Daoy (cell line): ENCODE data around the gene FLNC. TPM values are rescaled to one million over a fixed set of nuclear protein-coding genes. Genes with fewer than 3 reads are reported as not detected.

ENCODE experiments used
- DNase-seq: peaks from one replicate; pipeline ENCODE4 v3.0.0-alpha.2; 2015; ENCODE audit warnings: low read depth
- total RNA-seq: library from RNA; depleted of rRNA; stranded (reverse); fragments of >200 nt; shearing (Covaris generic); gene quantifications from 2 replicates; pipeline ENCODE4 v1.2.3, GENCODE V29; 2014

FLNC gene
- total RNA-seq, 1 experiment from 2014 or later, result 81.1 TPM

- DNase-seq, result no peak
These were observed 28.4 kb upstream of the FLNC start for GRCh38 chr7:128801667-128802418.

GRCh38 chr7:128804484-128804883, 25.7 kb upstream of the FLNC start:
- no peak for DNase-seq

DNA sequence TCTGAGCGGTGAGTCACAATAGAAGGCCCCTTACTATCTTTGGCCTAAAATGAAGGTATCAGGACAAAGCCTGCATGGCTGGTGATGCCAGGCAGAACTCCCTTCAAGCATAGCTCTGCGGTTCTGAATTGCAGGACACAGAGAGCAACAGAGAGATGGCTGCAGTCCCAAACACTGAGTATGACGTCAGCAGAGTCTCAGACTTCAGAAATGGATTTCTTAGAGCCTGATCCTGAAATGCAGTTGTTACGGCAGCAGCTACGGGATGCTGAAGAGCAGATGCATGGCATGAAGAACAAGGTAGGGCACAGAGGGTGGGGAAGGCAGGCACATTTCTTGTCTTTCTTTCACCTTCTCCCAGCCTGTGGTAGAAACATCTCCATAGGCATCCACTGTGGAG, 25.0 kb upstream of the FLNC start:
- DNase-seq, result no peak

DNA sequence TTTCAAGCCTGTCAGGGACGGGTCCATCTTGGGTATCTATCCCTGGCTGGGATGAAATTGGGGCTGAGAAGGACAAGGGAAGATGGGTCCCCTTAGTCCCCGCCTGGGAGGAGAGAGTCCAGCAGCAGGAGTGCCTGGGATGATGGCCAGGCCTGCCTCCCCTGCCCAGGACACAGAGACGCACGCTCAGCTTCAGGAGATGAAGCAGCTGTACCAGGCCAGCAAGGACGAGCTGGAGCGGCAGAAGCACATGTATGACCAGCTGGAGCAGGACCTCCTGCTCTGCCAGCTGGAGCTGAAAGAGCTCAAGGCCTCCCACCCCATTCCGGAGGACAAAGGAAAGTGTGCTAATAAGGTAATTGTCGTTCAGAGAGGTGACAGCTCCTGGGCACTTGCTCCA, 23.0 kb upstream of the FLNC start:
- DNase-seq, result no peak

DNA sequence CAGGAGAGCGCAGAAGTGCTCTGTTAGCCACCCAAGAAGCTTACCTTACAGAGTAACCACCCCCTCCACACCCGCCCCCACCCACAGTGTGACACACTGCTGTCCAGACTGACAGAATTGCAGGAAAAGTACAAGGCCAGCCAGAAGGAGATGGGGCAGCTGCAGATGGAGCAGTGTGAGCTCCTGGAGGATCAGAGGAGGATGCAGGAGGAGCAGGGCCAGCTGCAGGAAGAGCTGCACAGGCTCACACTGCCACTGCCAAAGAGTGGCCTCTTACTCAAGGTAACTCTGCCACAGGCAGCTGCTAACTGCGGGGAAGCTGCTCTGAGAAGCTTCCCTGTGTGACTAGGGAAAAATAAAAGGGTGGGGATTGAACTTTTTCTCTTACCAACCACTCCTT, 20.8 kb upstream of the FLNC start:
- no peak for DNase-seq

- no peak for DNase-seq
These were observed 19.7 kb upstream of the FLNC start for GRCh38 chr7:128810473-128810872.

- no peak for DNase-seq
These were observed 19.2 kb upstream of the FLNC start for GRCh38 chr7:128810997-128811396.

GRCh38 chr7:128811631-128812430, 18.4 kb upstream of the FLNC start:
- DNase-seq, result no peak

GRCh38 chr7:128812514-128813168, 17.6 kb upstream of the FLNC start:
- no peak for DNase-seq

DNA sequence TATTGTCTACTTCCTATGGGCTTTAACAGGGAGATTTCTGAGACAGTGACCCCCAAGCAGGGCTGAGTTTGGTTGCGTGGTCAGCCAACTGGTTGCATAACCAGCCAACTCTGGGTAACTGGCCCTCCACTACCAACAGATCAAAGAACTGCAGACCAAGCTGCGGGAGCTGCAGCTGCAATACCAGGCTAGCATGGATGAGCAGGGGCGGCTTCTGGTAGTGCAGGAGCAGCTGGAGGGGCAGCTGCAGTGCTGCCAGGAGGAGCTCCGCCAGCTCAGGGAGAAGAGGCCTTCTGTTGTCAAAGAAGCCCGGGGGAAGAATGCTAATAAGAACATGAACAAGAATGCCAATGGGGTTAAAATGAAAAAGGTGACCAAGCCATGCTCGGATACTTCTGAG, 15.7 kb upstream of the FLNC start:
- no peak for DNase-seq

- DNase-seq, result no peak
These were observed 14.8 kb upstream of the FLNC start for GRCh38 chr7:128815289-128815942.

GRCh38 chr7:128818694-128819093, 11.5 kb upstream of the FLNC start:
- no peak for DNase-seq

- no peak for DNase-seq
These were observed 8.5 kb upstream of the FLNC start for GRCh38 chr7:128821724-128822123.

GRCh38 chr7:128826512-128826911, 3.7 kb upstream of the FLNC start:
- no peak for DNase-seq

GRCh38 chr7:128826916-128827247, 3.3 kb upstream of the FLNC start:
- no peak for DNase-seq

GRCh38 chr7:128827248-128827958, 2.8 kb upstream of the FLNC start:
- peak; percentile 98 for DNase-seq

- DNase-seq, result peak; percentile 91
These were observed 2.1 kb upstream of the FLNC start for GRCh38 chr7:128827971-128828711.

- DNase-seq, result peak; percentile 91
These were observed 627 bp upstream of the FLNC start for GRCh38 chr7:128829391-128830166.

- DNase-seq, result peak; percentile 92
These were observed 1.2 kb downstream of the FLNC start for GRCh38 chr7:128831178-128831993.
